ENCODE results near the gene SLC4A11. TPM values are rescaled to one million over a fixed set of nuclear protein-coding genes. Genes with fewer than 3 reads are reported as not detected.

Gene SLC4A11
- polyA plus RNA-seq, 1 of the 3 experiments (the other 2 are of a cell fraction) = 2.7 TPM

- 98% methylated on average over 14 of the region's 18 CpGs for WGBS (ENCODE audit: low lambda C conversion rate)
- Histone ChIP-seq H3K27me3 (ENCODE audit: insufficient read depth) (no peaks in the 10 kb centered on the region), H3K9me2 (no peaks in the 10 kb centered on the region), H3K36me3 (replicated peaks in 1 of 2; ENCODE audit: control insufficient read depth in 1 of 2, insufficient read depth in 2 of 2, low read length in 1 of 2) (peaks cover 4 to 57% of the 10 kb centered on the region in 2 experiments), H3K4me3 (ENCODE audit: low read depth in 2 of 2, low read length in 1 of 2) (no peak overlapping the region), H3K9ac (no peak overlapping the region), H2AFZ (ENCODE audit: low read depth) (no peak overlapping the region), H3F3A (replicated peaks; ENCODE audit: insufficient read depth) (no peaks in the 10 kb centered on the region), H3K9me3 (no peaks in the 10 kb centered on the region), H3K79me2 (ENCODE audit: insufficient read depth) (0 out of 2 replicates have a peak, but pooled peaks cover 3% of the 10 kb centered on the region), H3K27ac (ENCODE audit: low read depth in 2 of 2, low read length in 1 of 2) (no peak overlapping the region), H3K4me1 (ENCODE audit: control insufficient read depth in 1 of 2, insufficient read depth in 2 of 2, low read depth in 1 of 2, low read length in 1 of 2) (no peaks in the 10 kb centered on the region), H3K4me2 (no peak overlapping the region), H4K20me1 (ENCODE audit: insufficient read depth) (no peaks in the 10 kb centered on the region)
- no peak for DNase-seq
- TF ChIP-seq GABPA (IDR thresholded peaks at IDR 0.05; ENCODE audit: low read depth) (no peak), GATA2 (CRISPR knock-in tag; IDR thresholded peaks at IDR 0.05) (no peak), TEAD4 (IDR thresholded peaks at IDR 0.05; ENCODE audit: borderline replicate concordance, insufficient read depth) (no peak), SMC3 (IDR thresholded peaks at IDR 0.05; ENCODE audit: low read depth, low read length) (no peak), EZH2phosphoT487 (IDR thresholded peaks at IDR 0.05; ENCODE audit: borderline replicate concordance, low read depth) (no peak), TCF12 (IDR thresholded peaks at IDR 0.05) (no peak), FOXJ3 (CRISPR knock-in tag; IDR thresholded peaks at IDR 0.05) (no peak), RXRA (IDR thresholded peaks at IDR 0.05; ENCODE audit: borderline replicate concordance, low read depth) (no peak)
- TF ChIP-seq, protein P1, sequence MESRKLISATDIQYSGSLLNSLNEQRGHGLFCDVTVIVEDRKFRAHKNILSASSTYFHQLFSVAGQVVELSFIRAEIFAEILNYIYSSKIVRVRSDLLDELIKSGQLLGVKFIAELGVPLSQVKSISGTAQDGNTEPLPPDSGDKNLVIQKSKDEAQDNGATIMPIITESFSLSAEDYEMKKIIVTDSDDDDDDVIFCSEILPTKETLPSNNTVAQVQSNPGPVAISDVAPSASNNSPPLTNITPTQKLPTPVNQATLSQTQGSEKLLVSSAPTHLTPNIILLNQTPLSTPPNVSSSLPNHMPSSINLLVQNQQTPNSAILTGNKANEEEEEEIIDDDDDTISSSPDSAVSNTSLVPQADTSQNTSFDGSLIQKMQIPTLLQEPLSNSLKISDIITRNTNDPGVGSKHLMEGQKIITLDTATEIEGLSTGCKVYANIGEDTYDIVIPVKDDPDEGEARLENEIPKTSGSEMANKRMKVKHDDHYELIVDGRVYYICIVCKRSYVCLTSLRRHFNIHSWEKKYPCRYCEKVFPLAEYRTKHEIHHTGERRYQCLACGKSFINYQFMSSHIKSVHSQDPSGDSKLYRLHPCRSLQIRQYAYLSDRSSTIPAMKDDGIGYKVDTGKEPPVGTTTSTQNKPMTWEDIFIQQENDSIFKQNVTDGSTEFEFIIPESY (IDR thresholded peaks at IDR 0.05; ENCODE audit: borderline replicate concordance, low read depth) = no peak
- TF ChIP-seq, protein P2, sequence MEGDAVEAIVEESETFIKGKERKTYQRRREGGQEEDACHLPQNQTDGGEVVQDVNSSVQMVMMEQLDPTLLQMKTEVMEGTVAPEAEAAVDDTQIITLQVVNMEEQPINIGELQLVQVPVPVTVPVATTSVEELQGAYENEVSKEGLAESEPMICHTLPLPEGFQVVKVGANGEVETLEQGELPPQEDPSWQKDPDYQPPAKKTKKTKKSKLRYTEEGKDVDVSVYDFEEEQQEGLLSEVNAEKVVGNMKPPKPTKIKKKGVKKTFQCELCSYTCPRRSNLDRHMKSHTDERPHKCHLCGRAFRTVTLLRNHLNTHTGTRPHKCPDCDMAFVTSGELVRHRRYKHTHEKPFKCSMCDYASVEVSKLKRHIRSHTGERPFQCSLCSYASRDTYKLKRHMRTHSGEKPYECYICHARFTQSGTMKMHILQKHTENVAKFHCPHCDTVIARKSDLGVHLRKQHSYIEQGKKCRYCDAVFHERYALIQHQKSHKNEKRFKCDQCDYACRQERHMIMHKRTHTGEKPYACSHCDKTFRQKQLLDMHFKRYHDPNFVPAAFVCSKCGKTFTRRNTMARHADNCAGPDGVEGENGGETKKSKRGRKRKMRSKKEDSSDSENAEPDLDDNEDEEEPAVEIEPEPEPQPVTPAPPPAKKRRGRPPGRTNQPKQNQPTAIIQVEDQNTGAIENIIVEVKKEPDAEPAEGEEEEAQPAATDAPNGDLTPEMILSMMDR (IDR thresholded peaks at IDR 0.05) = no peak
- POLR2A ChIA-PET = interaction anchor here (1.1 kb wide), 1 partner anchor 11 kb away, joined by 3 read pairs; no protein-coding TSS in a partner anchor
- CTCF ChIA-PET = no interaction called here
Observed at GRCh38 chr20:3192226-3193015, 46.6 kb downstream of the SLC4A11 start.

- Histone ChIP-seq H3K79me2 (ENCODE audit: insufficient read depth) (no peaks in the 10 kb centered on the region), H2AFZ (ENCODE audit: low read depth) (no peak overlapping the region), H3K9ac (no peak overlapping the region), H3F3A (replicated peaks; ENCODE audit: insufficient read depth) (no peaks in the 10 kb centered on the region), H3K36me3 (replicated peaks in 1 of 2; ENCODE audit: control insufficient read depth in 1 of 2, insufficient read depth in 2 of 2, low read length in 1 of 2) (peaks cover 0 to 57% of the 10 kb centered on the region in 2 experiments), H3K4me3 (ENCODE audit: low read depth in 2 of 2, low read length in 1 of 2) (no peak overlapping the region), H3K9me2 (no peaks in the 10 kb centered on the region), H3K4me2 (no peak overlapping the region), H3K9me3 (no peaks in the 10 kb centered on the region), H3K27me3 (ENCODE audit: insufficient read depth) (no peaks in the 10 kb centered on the region), H3K27ac (ENCODE audit: low read depth in 2 of 2, low read length in 1 of 2) (no peak overlapping the region), H3K4me1 (ENCODE audit: control insufficient read depth in 1 of 2, insufficient read depth in 2 of 2, low read depth in 1 of 2, low read length in 1 of 2) (no peaks in the 10 kb centered on the region), H4K20me1 (ENCODE audit: insufficient read depth) (no peaks in the 10 kb centered on the region)
- ChIA-PET CTCF (interaction anchor here (0.8 to 1.1 kb wide), 2 partner anchors 66 to 137 kb away, joined by 3 read pairs; no protein-coding TSS in a partner anchor), POLR2A (no interaction called here)
- WGBS (ENCODE audit: low lambda C conversion rate) = 98% methylated on average over 6 of the region's 14 CpGs
- TF ChIP-seq USF1 (IDR thresholded peaks at IDR 0.05; ENCODE audit: borderline replicate concordance, low read depth) (no peak), GABPA (IDR thresholded peaks at IDR 0.05; ENCODE audit: low read depth) (no peak), GATA2 (CRISPR knock-in tag; IDR thresholded peaks at IDR 0.05) (no peak), SIN3A (IDR thresholded peaks at IDR 0.05; ENCODE audit: borderline replicate concordance, low read depth, low read length) (no peak), POLR2AphosphoS5 (IDR thresholded peaks at IDR 0.05; ENCODE audit: low read depth, low read length) (no peak), FOSL2 (IDR thresholded peaks at IDR 0.05; ENCODE audit: borderline replicate concordance, low read depth) (no peak), JUND (IDR thresholded peaks at IDR 0.05) (no peak), EP300 (IDR thresholded peaks at IDR 0.05; ENCODE audit: borderline replicate concordance in 1 of 2, low read depth in 1 of 2, low read length in 1 of 2) (no peak)
- no peak for DNase-seq
Observed at GRCh38 chr20:3190681-3191111, 48.3 kb downstream of the SLC4A11 start.
